Measurements from ENCODE around the gene NAGLU. TPM values are rescaled to one million over a fixed set of nuclear protein-coding genes. Genes with fewer than 3 reads are reported as not detected.

Gene NAGLU
- polyA plus RNA-seq, 1 donor (not counting 4 experiments of a cell fraction or from before 2014, with no cell fraction given), result 6.9 TPM

DNA sequence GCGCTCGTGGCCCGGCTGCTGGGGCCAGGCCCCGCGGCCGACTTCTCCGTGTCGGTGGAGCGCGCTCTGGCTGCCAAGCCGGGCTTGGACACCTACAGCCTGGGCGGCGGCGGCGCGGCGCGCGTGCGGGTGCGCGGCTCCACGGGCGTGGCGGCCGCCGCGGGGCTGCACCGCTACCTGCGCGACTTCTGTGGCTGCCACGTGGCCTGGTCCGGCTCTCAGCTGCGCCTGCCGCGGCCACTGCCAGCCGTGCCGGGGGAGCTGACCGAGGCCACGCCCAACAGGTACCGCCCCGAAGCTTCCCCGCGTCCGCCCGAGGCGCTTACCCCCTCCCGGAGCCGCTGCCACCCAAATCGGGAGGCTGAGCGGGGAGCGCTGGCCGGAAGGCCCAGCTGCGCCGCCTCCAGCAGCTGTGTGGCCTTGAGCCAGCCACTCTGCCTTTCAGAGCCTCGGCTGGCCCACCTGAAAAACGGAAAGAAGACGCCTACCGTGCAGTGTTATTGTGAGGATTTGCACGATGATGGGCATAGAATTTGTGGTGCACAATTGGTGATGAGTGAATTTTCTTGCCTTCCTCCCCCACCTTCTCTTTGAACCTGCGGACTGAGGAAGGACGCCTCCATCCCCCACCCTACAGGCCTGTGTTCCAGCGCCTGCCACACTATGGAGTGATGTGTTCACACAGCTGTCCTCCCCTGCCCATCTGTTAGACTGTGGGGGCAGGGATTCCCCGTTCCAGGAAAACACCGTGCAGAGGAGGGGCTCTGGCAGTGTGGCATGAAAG, 523 bp downstream of the NAGLU start:
- Histone ChIP-seq H3K27ac (ENCODE audit: control insufficient read depth, insufficient read depth, low read length) (peak overlapping the region; percentile 27), H3K9ac (ENCODE audit: control insufficient read depth, extremely low read depth, insufficient read depth, low read length) (peak overlapping the region; percentile 82), H3K9me3 (ENCODE audit: control insufficient read depth, low read depth, low read length) (no peaks in the 10 kb centered on the region), H3K4me3 (ENCODE audit: control insufficient read depth in 2 of 3, extremely low read depth in 1 of 3, insufficient read depth in 2 of 3, low read depth in 1 of 3, low read length in 3 of 3) (peak overlapping the region; percentile 59 to 91 (median 66)), H2AFZ (ENCODE audit: control insufficient read depth, low read length) (peak overlapping the region; percentile 76), H3K36me3 (ENCODE audit: control insufficient read depth in 2 of 2, extremely low read depth in 1 of 2, insufficient read depth in 2 of 2, low read length in 2 of 2) (peaks cover 0 to 5% of the 10 kb centered on the region in 2 experiments), H3K4me2 (ENCODE audit: control insufficient read depth, extremely low read depth, insufficient read depth, low read depth, low read length) (peak overlapping the region; percentile 99), H3K79me2 (ENCODE audit: control insufficient read depth, insufficient read depth, low read length) (peaks cover 5% of the 10 kb centered on the region), H3K4me1 (ENCODE audit: control insufficient read depth, extremely low read depth, insufficient read depth, low read length) (peaks cover 23% of the 10 kb centered on the region), H3K27me3 (ENCODE audit: control insufficient read depth, extremely low read depth, insufficient read depth, low read length) (no peaks in the 10 kb centered on the region), H4K20me1 (ENCODE audit: control insufficient read depth, extremely low read depth, insufficient read depth, low read length) (no peaks in the 10 kb centered on the region), H3K9me1 (ENCODE audit: control insufficient read depth, extremely low read depth, insufficient read depth, low read length) (no peaks in the 10 kb centered on the region)
- TF ChIP-seq, protein P1, sequence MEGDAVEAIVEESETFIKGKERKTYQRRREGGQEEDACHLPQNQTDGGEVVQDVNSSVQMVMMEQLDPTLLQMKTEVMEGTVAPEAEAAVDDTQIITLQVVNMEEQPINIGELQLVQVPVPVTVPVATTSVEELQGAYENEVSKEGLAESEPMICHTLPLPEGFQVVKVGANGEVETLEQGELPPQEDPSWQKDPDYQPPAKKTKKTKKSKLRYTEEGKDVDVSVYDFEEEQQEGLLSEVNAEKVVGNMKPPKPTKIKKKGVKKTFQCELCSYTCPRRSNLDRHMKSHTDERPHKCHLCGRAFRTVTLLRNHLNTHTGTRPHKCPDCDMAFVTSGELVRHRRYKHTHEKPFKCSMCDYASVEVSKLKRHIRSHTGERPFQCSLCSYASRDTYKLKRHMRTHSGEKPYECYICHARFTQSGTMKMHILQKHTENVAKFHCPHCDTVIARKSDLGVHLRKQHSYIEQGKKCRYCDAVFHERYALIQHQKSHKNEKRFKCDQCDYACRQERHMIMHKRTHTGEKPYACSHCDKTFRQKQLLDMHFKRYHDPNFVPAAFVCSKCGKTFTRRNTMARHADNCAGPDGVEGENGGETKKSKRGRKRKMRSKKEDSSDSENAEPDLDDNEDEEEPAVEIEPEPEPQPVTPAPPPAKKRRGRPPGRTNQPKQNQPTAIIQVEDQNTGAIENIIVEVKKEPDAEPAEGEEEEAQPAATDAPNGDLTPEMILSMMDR (optimal IDR thresholded peaks at IDR 0.05 in 1 of 3, IDR thresholded peaks at IDR 0.05 in 1 of 3, conservative IDR thresholded peaks at IDR 0.05 in 1 of 3; ENCODE audit: extremely low read depth in 1 of 3, insufficient read depth in 2 of 3, low read length in 3 of 3), result no peak
- TF ChIP-seq EZH2 (IDR thresholded peaks at IDR 0.05; ENCODE audit: low read length), result no peak
- FAIRE-seq, result no peak
- DNase-seq (ENCODE audit: low read depth, low spot score), result no peak
- dilution Hi-C loops (cut with MboI; ENCODE audit: extremely low pct_ligation_motif_present, low sequenced_read_pairs), result no loop called here

DNA sequence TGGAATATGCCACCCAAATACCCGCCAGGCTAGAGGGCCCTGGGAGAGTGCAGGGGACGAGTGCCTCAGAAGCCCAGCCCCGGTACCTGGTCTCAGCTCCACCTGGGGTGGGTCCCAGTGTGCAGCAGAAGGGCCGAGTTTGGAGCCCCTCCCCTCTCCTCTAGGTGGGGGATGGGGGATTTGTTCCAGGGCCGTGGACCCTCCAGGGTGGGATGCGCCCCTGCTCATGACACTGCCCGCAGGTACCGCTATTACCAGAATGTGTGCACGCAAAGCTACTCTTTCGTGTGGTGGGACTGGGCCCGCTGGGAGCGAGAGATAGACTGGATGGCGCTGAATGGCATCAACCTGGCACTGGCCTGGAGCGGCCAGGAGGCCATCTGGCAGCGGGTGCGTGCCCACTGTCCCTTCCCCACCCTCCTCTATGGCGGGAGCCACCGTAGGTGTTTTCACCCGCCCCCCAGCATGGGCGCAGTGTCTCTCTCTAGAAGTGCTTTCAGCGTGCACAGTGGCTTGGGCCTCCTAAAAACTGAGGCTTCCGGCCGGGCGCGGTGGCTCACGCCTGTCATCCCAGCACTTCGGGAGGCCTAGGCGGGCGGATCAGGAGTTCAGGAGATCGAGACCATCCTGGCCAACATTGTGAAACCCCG, 1.2 kb downstream of the NAGLU start:
- FAIRE-seq, result no peak
- dilution Hi-C loops (cut with MboI; ENCODE audit: extremely low pct_ligation_motif_present, low sequenced_read_pairs), result no loop called here

More for the DNA sequence above, 1.2 kb downstream of the NAGLU start:
- H4K20me1 ChIP-seq (ENCODE audit: control insufficient read depth, extremely low read depth, insufficient read depth, low read length), result no peaks in the 10 kb centered on the region
- H2AFZ ChIP-seq (ENCODE audit: control insufficient read depth, low read length), result no peak overlapping the region
- no peaks in the 10 kb centered on the region for H3K27me3 ChIP-seq (ENCODE audit: control insufficient read depth, extremely low read depth, insufficient read depth, low read length)
- peaks cover 20% of the 10 kb centered on the region for H3K4me1 ChIP-seq (ENCODE audit: control insufficient read depth, extremely low read depth, insufficient read depth, low read length)
- peak overlapping the region; percentile 82 for H3K9ac ChIP-seq (ENCODE audit: control insufficient read depth, extremely low read depth, insufficient read depth, low read length)
- peaks cover 0 to 5% of the 10 kb centered on the region in 2 experiments for H3K36me3 ChIP-seq (ENCODE audit: control insufficient read depth in 2 of 2, extremely low read depth in 1 of 2, insufficient read depth in 2 of 2, low read length in 2 of 2)
- peaks cover 5% of the 10 kb centered on the region for H3K79me2 ChIP-seq (ENCODE audit: control insufficient read depth, insufficient read depth, low read length)
- H3K9me1 ChIP-seq (ENCODE audit: control insufficient read depth, extremely low read depth, insufficient read depth, low read length), result no peaks in the 10 kb centered on the region
- DNase-seq (ENCODE audit: low read depth, low spot score), result no peak
- peak overlapping the region; percentile 99 for H3K4me2 ChIP-seq (ENCODE audit: control insufficient read depth, extremely low read depth, insufficient read depth, low read depth, low read length)
- H3K27ac ChIP-seq (ENCODE audit: control insufficient read depth, insufficient read depth, low read length), result no peak overlapping the region
- peak overlapping the region; percentile 59 to 91 (median 66) for H3K4me3 ChIP-seq (ENCODE audit: control insufficient read depth in 2 of 3, extremely low read depth in 1 of 3, insufficient read depth in 2 of 3, low read depth in 1 of 3, low read length in 3 of 3)
- H3K9me3 ChIP-seq (ENCODE audit: control insufficient read depth, low read depth, low read length), result no peaks in the 10 kb centered on the region
- TF ChIP-seq, protein P1 (optimal IDR thresholded peaks at IDR 0.05 in 1 of 3, IDR thresholded peaks at IDR 0.05 in 1 of 3, conservative IDR thresholded peaks at IDR 0.05 in 1 of 3; ENCODE audit: extremely low read depth in 1 of 3, insufficient read depth in 2 of 3, low read length in 3 of 3), result no peak
- TF ChIP-seq EZH2 (IDR thresholded peaks at IDR 0.05; ENCODE audit: low read length), result no peak

All from keratinocyte (primary cell).